NCI-H524 (cell line): ENCODE results near the gene ADGRD2.

Experiments
- DNase-seq, 2 experiments: peaks; one replicate each; lab custom pipeline; 2025; lab: John Stamatoyannopoulos, UW

ADGRD2 gene

GRCh38 chr9:124457887-124458431 is 7.7 kb downstream of the ADGRD2 start:
- DNase-seq: no peak

DNA sequence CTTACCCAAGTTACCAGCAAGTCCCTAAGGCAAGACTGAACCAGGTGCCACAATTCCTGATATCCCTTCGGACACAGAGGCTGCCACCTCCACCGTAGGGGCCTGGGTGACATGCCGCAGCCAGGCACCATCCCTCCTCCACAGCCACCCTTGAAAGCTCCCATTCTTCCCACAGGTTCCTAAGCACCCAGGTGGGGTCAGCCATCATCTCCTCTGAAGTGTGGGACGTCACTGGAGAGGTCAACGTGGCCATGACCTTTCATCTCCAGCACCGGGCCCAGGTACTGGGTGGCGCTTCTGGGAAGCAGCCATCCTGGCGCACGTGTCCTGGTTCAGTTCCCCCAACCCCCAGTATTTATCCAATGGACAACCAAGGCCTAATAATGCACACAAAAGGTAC is 8.2 kb downstream of the ADGRD2 start:
- no peak for DNase-seq

DNA sequence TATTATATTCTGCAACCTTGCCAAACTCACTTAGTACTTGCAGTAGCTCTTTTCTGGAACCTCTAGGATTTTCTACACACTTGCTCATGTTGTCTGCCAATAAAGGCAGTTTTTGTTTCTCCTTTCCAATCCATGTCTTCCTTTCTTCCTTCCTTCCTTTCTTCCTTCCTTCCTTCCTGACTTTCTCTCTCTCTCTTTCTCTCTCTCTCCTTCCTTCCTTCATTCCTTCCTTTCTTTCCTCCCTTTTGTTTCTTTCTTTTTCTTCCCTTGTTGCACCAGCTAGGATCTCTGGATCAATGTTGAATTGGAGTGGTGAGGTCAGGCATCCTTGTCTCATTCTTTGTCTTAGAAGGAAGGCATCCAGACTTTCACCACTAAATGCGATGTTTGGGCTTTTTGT is 12.5 kb downstream of the ADGRD2 start:
- no peak for DNase-seq

DNA sequence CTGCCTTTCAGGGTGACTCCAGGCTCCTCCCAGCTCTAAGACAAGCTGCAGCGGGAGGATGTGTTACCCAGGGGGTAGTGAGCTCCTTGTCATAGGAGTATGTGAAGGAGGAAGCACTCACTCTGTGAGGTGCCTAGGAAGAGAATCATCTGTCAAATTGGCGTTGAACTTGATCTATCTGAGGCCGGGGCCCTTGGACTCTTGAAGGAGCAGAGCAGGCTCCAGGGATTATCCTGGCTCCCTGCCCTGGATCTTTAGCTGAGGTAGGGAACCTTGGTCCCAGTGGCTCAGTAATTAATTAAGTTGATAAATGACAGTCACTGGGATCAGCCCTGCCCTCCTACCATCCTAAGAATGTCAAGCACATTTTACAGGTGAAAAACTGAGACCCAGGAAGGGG is 15.5 kb downstream of the ADGRD2 start:
- no peak for DNase-seq

DNA sequence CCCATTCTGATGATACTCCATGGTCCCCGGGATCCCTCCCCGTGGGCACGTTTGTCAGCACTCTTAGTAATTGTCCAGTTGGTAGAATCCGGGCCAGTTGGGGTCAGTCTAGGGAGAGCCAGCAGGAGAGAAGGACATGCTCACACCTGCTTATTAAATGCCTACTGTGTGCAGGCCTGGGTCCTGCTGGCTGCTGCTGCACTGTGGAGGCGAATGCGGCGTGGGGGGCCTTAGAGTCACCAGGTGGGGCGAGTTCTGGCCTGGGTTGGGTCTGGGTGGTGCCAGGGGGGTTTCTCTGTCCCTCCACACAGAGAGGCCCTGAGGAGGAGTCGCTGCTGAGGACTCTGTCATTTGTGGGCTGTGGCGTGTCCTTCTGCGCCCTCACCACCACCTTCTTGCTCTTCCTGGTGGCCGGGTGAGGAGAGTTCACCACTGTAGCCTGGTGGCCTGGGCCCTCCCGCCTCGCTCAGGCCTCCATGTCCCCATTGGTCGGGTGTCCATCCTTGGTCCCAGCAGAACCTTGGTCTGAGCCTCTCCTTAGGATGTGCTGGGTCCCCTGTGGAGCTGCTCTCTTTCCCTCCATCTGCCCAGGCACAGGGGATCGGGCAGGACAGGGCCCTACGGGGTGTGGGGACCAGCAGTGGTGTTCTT is 17.3 kb downstream of the ADGRD2 start:
- no peak for DNase-seq

DNA sequence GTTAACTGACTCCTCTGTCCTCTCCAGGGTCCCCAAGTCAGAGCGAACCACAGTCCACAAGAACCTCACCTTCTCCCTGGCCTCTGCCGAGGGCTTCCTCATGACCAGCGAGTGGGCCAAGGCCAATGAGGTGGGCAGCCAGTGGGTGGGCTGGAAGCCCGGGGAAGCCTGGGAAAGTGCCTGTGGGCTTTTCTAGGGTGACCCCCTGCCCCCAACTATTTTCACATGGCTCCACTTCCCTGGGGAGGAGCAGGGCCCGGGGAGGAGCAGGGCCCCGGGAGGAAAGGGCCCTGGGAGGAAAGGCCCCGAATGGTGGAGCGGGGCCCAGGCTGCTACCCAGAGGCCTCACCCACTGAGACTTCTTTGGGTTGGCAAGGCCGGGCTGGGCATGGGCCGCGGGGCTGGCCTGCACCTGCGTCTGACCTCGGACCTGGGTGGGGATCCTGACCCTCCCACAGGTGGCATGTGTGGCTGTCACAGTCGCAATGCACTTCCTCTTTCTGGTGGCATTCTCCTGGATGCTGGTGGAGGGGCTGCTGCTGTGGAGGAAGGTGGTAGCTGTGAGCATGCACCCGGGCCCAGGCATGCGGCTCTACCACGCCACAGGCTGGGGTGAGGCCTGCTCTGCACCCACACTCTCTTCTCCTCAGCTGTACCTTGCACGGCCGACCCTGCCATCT is 17.9 kb downstream of the ADGRD2 start:
- no peak for DNase-seq

DNA sequence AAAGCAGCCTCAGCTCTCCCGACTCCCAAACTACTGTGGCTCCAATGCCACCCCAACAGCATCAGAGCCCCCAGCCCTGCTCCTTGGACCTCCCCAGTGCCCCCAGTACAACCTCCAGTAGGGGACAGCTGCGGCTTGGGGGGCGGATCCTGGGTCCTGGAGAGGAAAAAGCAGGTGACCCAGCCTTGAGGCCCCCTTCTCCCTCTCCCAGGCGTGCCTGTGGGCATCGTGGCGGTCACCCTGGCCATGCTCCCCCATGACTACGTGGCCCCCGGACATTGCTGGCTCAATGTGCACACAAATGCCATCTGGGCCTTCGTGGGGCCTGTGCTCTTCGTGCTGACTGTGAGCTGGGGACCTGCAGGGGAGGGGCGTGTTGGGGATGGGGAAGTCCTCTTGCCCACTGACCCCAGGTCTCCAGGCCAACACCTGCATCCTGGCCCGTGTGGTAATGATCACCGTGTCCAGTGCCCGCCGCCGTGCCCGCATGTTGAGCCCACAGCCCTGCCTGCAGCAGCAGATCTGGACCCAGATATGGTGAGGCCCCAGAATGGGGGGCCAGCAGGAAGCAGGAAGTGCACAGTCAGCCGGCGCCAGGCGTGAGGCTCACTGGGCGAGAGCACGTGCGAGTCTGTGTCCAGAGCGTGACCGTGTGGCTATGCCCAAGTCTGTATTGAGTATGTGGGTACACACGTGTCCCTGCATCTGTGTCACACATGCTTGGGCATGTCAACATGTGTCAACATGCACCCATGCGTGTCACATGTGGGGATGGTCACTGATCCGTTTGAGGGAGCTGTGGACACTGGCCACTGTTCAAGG is 19.0 kb downstream of the ADGRD2 start:
- DNase-seq: no peak

DNA sequence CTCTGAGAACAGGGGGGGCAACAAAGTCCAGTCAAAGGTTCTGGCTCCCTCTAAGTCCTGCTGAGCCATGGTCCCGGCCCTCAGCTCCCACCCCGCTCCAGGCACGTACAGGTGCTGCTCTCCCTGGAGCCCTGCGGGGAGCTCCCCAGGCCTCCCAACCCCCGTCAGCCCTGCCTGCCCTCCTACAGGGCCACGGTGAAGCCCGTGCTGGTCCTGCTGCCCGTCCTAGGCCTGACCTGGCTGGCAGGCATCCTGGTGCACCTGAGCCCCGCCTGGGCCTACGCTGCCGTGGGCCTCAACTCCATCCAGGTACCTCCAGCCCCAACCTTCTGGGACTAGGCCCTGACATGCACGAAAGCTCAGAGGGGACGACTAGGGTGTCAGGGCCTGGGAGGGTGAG is 20.1 kb downstream of the ADGRD2 start:
- DNase-seq: no peak

DNA sequence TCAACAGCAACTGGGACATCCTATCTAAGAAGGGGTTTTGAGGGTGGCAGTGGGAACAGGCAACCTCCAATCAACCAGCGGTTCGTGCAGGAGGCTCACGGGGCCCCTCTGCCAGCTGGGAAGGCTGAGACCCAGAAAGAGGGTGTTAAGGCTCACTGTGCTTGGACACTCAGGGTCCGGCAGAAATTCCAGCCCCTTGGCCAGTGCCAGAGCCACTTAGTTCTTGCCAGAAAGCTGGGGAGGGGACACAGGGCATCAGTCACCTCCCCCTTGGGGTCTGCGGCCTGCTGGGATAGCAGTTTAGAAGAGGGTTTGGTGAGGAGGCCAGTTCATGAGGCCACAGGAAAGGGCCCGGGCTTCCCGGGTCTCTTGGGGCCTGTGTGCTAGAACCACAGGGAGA is 20.5 kb downstream of the ADGRD2 start:
- DNase-seq: no peak

- DNase-seq: no peak
Measured at GRCh38 chr9:124471761-124472160, 21.5 kb downstream of the ADGRD2 start.

DNA sequence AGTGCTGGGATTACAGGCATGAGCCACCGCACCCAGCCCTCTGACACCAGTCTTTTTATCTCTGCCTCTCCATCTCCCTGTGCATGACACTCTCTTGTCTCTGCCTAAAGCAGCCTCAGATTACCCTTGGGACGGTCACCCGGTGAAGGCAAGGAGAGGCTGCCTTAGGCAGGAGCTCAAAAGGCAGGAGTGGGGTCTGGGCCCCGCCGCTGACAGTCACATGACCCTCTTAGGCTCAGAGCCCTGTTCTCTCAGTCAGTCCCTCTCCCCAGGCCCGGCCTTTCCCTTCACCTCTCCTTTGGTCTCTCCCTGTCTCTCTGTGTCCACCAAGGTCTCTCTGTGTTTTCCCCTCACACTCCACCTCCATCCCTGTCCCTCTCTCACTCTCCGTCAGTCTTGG is 22.5 kb downstream of the ADGRD2 start:
- no peak for DNase-seq

DNA sequence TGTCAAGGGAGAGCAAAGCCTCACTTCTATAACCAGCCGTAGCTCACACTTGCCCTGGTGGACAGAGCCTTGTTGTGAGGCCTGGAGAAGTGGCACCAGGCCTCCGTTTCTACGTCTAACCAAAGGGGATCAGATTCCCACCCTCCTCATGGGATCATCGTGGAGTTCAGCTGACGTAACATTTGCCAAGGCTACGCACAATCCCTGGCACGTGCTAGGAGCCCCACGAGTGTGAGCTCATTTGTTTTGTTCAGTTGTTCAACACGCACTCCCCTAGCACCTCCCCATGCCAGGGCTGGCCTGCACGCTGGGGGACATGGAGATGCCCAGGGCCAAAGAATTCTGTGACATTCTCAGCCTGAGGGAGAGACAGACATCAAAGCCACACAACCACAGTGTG is 23.1 kb downstream of the ADGRD2 start:
- no peak for DNase-seq

DNA sequence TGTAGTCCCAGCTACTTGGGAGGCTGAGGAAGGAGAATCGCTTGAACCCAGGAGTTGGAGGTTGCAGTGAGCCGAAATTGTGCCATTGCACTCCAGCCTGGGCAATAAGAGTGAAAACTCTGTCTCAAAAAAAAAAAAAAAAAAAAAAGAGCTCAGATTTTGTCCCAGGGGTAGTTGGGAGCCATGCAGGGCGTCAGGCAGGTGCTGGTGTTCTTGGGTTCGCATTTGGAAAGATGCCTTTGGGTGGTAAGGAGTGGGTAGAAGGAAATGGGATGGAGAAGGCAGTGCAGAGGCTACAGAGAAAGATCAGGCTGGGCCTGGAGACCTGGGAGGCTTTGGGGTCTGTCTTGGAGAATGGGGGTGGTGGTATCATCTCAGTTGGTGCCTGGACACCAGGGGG is 23.9 kb downstream of the ADGRD2 start:
- DNase-seq: no peak

- DNase-seq: no peak
Measured at GRCh38 chr9:124475158-124475867, 25.1 kb downstream of the ADGRD2 start.

GRCh38 chr9:124475868-124476690 is 25.8 kb downstream of the ADGRD2 start:
- DNase-seq: no peak

GRCh38 chr9:124477211-124477647 is 27.0 kb downstream of the ADGRD2 start:
- peak in 1 of 2 experiments; percentile 45 for DNase-seq

- peak in 1 of 2 experiments; percentile 45 for DNase-seq
Measured at GRCh38 chr9:124477648-124478285, 27.5 kb downstream of the ADGRD2 start.

- DNase-seq: no peak
Measured at GRCh38 chr9:124478354-124478753, 28.1 kb downstream of the ADGRD2 start.

DNA sequence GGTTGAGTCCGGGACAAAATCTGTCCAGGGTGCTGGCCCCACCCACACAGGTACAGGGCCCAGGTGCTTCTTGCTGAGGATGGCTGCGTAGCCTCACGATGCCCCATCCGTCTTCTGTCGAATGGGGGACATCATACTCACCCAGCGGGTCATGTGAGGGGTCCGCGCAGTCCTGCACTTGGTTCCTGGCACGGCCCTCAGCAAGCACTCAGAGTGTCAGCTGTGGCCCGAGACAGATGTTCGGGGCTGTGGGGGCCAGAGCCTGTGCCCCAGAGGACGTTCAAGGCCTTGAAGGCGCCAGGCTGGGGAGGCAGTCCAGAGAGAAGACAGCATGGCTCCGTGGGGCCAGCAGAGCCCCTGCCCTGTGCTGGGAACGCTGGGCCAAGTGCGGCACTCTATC is 29.1 kb downstream of the ADGRD2 start:
- no peak for DNase-seq

DNA sequence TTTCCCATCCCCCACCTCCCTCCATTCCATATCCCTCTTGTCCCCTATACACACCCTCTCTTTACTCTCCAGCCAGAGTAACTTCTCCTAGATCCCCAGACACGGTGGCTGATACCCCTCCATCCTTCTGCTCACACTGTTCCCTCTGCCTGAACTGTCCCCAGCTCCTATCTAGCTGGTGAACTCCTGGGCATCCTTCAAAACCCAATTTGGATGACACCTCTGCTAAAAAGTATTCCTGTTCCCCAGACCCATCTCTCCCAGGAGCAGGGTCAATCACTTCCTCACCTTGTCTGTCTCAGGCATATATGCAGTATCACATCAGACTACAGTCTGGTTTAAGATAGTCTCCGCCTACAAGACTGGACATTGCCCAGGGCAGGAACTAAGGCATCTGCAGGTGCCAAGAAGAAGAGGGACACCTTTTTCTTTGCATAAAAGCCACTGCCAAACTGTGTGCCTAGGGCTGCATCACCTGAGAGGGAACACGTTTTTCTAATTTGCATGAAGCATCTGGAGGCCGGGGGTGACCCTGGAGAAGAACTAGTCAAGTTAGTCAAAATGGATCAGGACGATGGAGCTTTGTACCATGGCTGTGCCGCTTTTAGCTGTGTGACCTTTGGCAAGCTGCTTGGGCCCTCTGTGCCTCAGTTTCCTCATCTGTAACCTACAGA is 29.8 kb downstream of the ADGRD2 start:
- DNase-seq: no peak
